GM23338 (cell line): ENCODE measurements around the gene GRIN1. TPM values are rescaled to one million over a fixed set of nuclear protein-coding genes. Genes with fewer than 3 reads are reported as not detected.

Experiments
- ETS1 ChIP-seq: IDR thresholded peaks from 2 replicates; pipeline ENCODE4 v1.6.1; 2016; ENCODE audit warnings: antibody characterized with exemption
- EZH2 ChIP-seq: fragments of 200-600 bp; sonication (generic); IDR thresholded peaks from one replicate; pipeline ENCODE4 v1.8.0; 2017; ENCODE audit warnings: antibody characterized with exemption, mild to moderate bottlenecking, low read depth; ENCODE audit not compliant: unreplicated experiment
- EZH2phosphoT487 ChIP-seq: fragments of 200-600 bp; sonication (generic); IDR thresholded peaks from one replicate; pipeline ENCODE4 v1.8.1; 2018; ENCODE audit warnings: antibody characterized with exemption; ENCODE audit not compliant: unreplicated experiment
- POLR2AphosphoS5 ChIP-seq: IDR thresholded peaks from 2 replicates; pipeline ENCODE4 v1.6.1; 2016; ENCODE audit warnings: antibody characterized with exemption, low read depth
- STAT1 ChIP-seq: IDR thresholded peaks from one replicate; pipeline ENCODE4 v1.6.1; 2016; ENCODE audit warnings: antibody characterized with exemption; ENCODE audit not compliant: unreplicated experiment
- ZNF114 ChIP-seq: fragments of 250-450 bp; sonication (Bioruptor Pico); IDR thresholded peaks from 2 replicates; pipeline ENCODE4 v1.5.0; 2020; ENCODE audit warnings: mild to moderate bottlenecking, moderate library complexity
- ZNF331 ChIP-seq: fragments of 250-450 bp; sonication (Bioruptor Pico); IDR thresholded peaks from 2 replicates; pipeline ENCODE4 v1.5.0; 2020; ENCODE audit warnings: low read depth, mild to moderate bottlenecking, moderate library complexity
- ZNF462 ChIP-seq: fragments of 250-450 bp; sonication (Bioruptor Pico); IDR thresholded peaks from 2 replicates; pipeline ENCODE4 v1.5.0; 2020; ENCODE audit warnings: mild to moderate bottlenecking, moderate library complexity
- polyA plus RNA-seq: library from polyadenylated mRNA; unstranded; fragments of >200 nt; fragmentation: Nextera tagmentation; extraction: Ambion mirVana; gene quantifications from 2 replicates; pipeline ENCODE4 v1.2.1, GENCODE V29; 2016
- total RNA-seq: library from RNA; depleted of rRNA; stranded (reverse); fragments of >200 nt; shearing (Covaris generic); gene quantifications from 2 replicates; pipeline ENCODE4 v1.2.3, GENCODE V29; 2014
- TF ChIP-seq, protein P1 (sequence below), 2 experiments: fragments of 200-600 bp in 1 of 2; sonication (generic) in 1 of 2; conservative IDR thresholded peaks; 2 replicates each; pipeline versions ENCODE4 v1.5.1 to v1.6.1; 2016 to 2017; ENCODE audit warnings: antibody characterized with exemption in 2 of 2, low read depth in 2 of 2, mild to moderate bottlenecking in 2 of 2, moderate library complexity in 1 of 2
- TF ChIP-seq, protein P2 (sequence below): IDR thresholded peaks from one replicate; pipeline ENCODE4 v1.6.1; 2018; ENCODE audit warnings: antibody characterized with exemption; ENCODE audit not compliant: unreplicated experiment

GRIN1 gene
- total and polyA plus RNA-seq, 2 experiments from 2014 or later = 2.7 to 5.5 TPM

- TF ChIP-seq ZNF462 (no peak), ETS1 (no peak), POLR2AphosphoS5 (no peak), EZH2 (no peak), ZNF114 (CRISPR knock-in tag) (no peak), ZNF331 (CRISPR knock-in tag) (no peak), STAT1 (no peak), EZH2phosphoT487 (no peak)
- TF ChIP-seq, protein P1, sequence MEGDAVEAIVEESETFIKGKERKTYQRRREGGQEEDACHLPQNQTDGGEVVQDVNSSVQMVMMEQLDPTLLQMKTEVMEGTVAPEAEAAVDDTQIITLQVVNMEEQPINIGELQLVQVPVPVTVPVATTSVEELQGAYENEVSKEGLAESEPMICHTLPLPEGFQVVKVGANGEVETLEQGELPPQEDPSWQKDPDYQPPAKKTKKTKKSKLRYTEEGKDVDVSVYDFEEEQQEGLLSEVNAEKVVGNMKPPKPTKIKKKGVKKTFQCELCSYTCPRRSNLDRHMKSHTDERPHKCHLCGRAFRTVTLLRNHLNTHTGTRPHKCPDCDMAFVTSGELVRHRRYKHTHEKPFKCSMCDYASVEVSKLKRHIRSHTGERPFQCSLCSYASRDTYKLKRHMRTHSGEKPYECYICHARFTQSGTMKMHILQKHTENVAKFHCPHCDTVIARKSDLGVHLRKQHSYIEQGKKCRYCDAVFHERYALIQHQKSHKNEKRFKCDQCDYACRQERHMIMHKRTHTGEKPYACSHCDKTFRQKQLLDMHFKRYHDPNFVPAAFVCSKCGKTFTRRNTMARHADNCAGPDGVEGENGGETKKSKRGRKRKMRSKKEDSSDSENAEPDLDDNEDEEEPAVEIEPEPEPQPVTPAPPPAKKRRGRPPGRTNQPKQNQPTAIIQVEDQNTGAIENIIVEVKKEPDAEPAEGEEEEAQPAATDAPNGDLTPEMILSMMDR (conservative IDR thresholded peaks at IDR 0.05; ENCODE audit: low read depth in 2 of 2) = no peak
- TF ChIP-seq, protein P2, sequence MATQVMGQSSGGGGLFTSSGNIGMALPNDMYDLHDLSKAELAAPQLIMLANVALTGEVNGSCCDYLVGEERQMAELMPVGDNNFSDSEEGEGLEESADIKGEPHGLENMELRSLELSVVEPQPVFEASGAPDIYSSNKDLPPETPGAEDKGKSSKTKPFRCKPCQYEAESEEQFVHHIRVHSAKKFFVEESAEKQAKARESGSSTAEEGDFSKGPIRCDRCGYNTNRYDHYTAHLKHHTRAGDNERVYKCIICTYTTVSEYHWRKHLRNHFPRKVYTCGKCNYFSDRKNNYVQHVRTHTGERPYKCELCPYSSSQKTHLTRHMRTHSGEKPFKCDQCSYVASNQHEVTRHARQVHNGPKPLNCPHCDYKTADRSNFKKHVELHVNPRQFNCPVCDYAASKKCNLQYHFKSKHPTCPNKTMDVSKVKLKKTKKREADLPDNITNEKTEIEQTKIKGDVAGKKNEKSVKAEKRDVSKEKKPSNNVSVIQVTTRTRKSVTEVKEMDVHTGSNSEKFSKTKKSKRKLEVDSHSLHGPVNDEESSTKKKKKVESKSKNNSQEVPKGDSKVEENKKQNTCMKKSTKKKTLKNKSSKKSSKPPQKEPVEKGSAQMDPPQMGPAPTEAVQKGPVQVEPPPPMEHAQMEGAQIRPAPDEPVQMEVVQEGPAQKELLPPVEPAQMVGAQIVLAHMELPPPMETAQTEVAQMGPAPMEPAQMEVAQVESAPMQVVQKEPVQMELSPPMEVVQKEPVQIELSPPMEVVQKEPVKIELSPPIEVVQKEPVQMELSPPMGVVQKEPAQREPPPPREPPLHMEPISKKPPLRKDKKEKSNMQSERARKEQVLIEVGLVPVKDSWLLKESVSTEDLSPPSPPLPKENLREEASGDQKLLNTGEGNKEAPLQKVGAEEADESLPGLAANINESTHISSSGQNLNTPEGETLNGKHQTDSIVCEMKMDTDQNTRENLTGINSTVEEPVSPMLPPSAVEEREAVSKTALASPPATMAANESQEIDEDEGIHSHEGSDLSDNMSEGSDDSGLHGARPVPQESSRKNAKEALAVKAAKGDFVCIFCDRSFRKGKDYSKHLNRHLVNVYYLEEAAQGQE = no peak
Measured at GRCh38 chr9:137199411-137200121, 60.6 kb downstream of the GRIN1 start (continued).
